Measurements from ENCODE around the gene DLGAP3.

DLGAP3 gene

DNA sequence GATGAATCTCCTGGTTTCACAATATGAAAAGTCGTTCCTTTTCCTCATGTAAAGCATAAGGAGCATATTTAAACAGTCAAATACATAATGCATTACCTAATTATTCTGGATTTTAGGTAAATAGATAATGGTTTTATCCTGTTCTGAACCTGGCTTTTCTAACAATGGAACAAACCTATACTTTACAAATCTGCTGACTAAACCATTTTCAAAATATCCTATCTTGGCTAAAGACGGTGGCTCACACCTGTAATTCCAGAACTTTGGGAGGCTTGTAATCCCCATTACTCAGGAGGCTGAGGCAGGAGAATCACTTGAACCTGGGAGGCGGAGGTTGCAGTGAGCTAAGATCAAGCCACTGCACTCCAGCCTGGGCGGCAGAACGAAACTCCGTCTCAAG lies 72.8 kb downstream of the DLGAP3 start:
- DNase-seq (ENCODE audit: insufficient read length, low spot score) (no peak), FAIRE-seq (no peak)
- TF ChIP-seq, protein P1, sequence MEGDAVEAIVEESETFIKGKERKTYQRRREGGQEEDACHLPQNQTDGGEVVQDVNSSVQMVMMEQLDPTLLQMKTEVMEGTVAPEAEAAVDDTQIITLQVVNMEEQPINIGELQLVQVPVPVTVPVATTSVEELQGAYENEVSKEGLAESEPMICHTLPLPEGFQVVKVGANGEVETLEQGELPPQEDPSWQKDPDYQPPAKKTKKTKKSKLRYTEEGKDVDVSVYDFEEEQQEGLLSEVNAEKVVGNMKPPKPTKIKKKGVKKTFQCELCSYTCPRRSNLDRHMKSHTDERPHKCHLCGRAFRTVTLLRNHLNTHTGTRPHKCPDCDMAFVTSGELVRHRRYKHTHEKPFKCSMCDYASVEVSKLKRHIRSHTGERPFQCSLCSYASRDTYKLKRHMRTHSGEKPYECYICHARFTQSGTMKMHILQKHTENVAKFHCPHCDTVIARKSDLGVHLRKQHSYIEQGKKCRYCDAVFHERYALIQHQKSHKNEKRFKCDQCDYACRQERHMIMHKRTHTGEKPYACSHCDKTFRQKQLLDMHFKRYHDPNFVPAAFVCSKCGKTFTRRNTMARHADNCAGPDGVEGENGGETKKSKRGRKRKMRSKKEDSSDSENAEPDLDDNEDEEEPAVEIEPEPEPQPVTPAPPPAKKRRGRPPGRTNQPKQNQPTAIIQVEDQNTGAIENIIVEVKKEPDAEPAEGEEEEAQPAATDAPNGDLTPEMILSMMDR (IDR thresholded peaks at IDR 0.05; ENCODE audit: insufficient read depth, missing control alignments), result no peak

DNA sequence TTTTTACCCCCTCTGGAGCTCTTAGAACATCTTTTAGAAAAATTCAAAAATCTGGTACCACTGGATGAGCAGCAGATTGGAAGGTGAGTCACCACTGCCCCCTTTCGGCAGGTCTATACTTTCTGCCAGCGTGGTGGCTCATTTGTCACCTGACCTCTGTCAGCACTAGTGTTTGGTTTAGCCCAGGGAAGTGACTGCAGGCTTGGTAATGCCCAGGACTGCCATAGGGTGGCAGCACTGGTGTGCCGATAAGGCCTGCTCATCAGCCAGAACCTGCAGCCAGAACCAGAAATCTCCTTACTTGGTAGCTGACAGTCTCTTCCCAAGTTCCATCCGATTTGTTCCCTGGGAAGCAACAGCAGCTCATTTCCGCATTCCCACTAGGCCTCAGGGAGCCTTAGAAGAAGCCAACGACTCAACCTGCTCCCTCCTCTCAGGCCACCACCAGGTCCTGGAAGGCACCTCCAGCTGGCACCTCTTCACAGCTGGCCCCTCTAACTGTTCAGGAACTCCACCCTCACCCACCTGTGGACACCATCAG lies 76.7 kb downstream of the DLGAP3 start:
- DNase-seq (ENCODE audit: insufficient read length, low spot score), result peak; percentile 76
- TF ChIP-seq, protein P1 (IDR thresholded peaks at IDR 0.05; ENCODE audit: insufficient read depth, missing control alignments), result peak; percentile 94
- peak; percentile 63 for FAIRE-seq

DNA sequence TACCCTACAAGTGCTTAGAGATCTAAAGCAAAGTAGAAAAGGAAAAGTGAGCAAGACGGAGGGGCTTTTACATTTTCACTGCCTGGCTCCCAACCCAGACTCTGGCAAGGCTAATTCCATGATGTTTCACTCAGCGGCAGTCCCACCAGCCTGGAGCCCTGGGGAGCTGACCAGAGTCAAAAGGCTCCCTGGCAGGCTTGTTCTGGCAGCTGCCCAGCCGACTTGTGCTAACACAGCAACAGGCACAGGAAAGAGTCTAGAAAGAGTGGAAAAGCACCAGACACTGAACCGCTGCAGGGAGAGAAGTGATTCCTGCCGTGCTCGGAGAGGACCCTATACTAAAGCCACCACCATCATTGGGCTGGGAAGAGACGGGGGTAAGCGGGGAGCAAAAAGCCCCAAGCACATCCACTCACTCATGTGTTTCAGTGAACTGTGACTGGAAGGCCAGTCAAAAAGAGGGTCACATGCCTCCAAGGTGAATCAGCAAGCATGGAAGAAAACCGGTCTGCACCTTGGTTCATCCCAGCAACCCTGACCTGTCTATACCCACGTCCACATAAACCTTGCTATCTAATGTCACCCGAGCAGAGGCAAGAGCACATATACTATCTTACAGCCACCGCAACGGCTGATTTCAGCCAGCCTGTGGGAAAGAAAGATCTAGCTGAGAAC lies 77.9 kb downstream of the DLGAP3 start:
- DNase-seq (ENCODE audit: insufficient read length, low spot score) (no peak), FAIRE-seq (no peak)
- TF ChIP-seq, protein P1 (IDR thresholded peaks at IDR 0.05; ENCODE audit: insufficient read depth, missing control alignments), result no peak

DNA sequence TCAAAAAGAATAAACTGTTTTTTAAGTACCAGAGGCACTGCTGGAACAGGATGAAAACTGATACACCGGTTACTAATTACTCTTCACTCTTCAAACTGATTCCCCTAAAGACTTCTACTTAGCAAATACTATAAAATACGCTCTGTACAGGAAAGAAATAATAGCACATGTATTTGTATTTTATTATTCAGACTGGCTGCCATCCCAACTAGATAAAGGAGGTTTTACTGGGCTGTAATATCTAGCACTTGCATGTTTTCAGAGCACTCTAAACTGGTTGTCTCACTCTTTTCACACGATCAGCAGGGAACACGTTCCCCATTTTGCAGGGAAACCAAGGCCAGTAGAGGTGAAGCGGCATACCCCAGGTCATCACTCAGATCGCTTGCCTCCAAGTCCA lies 79.1 kb downstream of the DLGAP3 start:
- DNase-seq (ENCODE audit: insufficient read length, low spot score) (no peak), FAIRE-seq (no peak)
- TF ChIP-seq, protein P1 (IDR thresholded peaks at IDR 0.05; ENCODE audit: insufficient read depth, missing control alignments), result no peak

DNA sequence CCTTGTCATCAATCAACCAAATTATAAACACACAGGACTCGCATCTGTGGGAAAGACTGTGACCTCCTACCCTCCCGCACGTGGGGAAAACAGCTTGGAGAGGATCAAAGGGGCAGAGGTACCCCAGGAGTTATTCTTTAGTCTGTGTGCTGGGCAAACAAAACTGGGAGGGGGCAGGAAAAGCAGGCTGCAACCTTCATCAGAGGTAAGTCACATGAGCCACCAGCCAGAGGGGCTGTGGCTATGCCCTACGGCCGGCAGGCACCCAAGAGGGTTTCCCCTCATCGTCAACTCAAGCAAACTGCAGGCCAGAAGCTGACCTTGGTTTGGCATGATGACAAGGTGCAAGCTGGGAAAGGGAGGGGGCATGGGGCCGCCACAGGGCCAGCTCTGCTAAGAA lies 82.4 kb downstream of the DLGAP3 start:
- no peak for FAIRE-seq
- no peak for DNase-seq (ENCODE audit: insufficient read length, low spot score)
- TF ChIP-seq, protein P1 (IDR thresholded peaks at IDR 0.05; ENCODE audit: insufficient read depth, missing control alignments), result no peak

DNA sequence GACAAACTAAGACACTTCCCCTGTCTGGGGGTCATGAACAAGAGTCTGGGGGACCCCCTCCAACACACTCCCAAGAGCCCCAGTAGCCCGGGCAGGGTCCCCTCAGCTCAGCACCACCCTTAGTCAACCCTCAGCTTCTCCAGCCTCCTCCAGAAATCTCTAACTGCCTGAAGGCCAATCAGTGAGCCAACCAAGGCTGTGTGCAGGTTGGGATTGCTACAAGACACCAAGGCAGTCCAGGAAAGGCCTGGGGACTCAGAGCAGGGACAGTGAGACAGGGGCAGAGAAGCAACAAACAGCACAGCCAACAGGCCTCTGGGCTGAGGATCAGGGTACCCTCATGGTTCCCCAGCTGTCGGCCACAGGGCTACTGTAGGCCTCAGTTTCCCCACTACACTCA lies 83.2 kb downstream of the DLGAP3 start:
- TF ChIP-seq, protein P1 (IDR thresholded peaks at IDR 0.05; ENCODE audit: insufficient read depth, missing control alignments), result no peak
- no peak for FAIRE-seq
- no peak for DNase-seq (ENCODE audit: insufficient read length, low spot score)

DNA sequence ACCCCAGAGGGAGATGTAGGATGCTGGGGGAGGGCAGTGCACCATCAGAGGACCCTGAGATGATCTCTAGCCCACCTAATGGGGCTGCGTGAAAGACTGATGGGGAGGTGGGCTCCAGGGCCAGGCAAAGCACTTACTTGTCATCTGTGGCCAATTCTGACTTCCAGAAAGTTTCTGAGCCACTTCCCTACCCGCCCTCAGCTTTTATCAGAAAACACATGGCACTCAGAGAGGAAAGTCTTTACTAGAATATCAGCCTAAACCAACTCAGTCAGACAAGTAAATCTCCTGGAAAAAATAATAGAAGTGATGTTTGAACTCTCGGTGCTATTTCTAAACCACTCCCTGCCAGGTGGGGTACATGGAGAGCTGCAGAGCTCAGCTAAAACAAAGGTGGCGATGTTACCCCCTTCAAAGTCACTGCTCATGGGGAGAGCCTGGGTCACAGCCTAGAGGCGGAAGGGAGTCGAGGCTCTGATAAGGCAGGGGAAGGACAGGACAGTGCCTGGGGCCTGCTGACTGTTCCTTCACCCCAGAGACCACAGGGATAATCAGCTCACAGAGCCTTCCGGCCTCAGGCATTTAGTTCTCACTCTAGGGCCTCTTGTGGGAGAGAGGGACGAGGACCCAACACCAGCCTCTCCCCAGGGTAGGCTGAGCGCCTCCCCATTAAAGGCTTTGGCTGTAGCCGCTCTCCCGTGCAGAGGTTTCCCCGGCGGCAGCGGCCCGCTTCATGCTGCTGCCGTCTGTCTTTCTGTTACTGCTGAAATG lies 84.1 kb downstream of the DLGAP3 start:
- TF ChIP-seq, protein P1 (IDR thresholded peaks at IDR 0.05; ENCODE audit: insufficient read depth, missing control alignments), result no peak
- DNase-seq (ENCODE audit: insufficient read length, low spot score), result no peak
- FAIRE-seq, result no peak

Measured in D721Med (cell line).